ENCODE results near the gene CAPN6.

GRCh38 chrX:111259559-111259958, 10.7 kb downstream of the CAPN6 start:
- no peak for TF ChIP-seq CTCF (IDR thresholded peaks at IDR 0.05 in 2 of 3, conservative IDR thresholded peaks at IDR 0.05 in 1 of 3; ENCODE audit: borderline replicate concordance in 1 of 3, insufficient read depth in 1 of 3, low read depth in 2 of 3, low read length in 2 of 3)
- no peak for TF ChIP-seq ZNF274 (IDR thresholded peaks at IDR 0.05; ENCODE audit: low read depth, low read length)
- TF ChIP-seq POLR2AphosphoS5 (IDR thresholded peaks at IDR 0.05; ENCODE audit: low read depth, low read length) = no peak
